Liver (tissue), 9 donors: Measurements from ENCODE around the gene SERTAD2. TPM values are rescaled to one million over a fixed set of nuclear protein-coding genes. Genes with fewer than 3 reads are reported as not detected.

Source experiments
- DNase-seq: peaks from one replicate; pipeline ENCODE4 v3.0.0-alpha.2; 2017; ENCODE audit warnings: low spot score
- H3K27ac ChIP-seq, 2 donors: one replicate each; pipeline ENCODE4 v1.7.0; 2013; ENCODE audit warnings: inconsistent platforms in 2 of 2, low read length in 2 of 2, control low read depth in 1 of 2, low read depth in 1 of 2, mild to moderate bottlenecking in 1 of 2
- H3K27me3 ChIP-seq, 4 donors: one replicate each; pipeline versions ENCODE4 v1.6.1 to v1.7.0; 2013; ENCODE audit warnings: low read length in 3 of 4, inconsistent platforms in 1 of 4, mild to moderate bottlenecking in 1 of 4, moderate library complexity in 1 of 4; ENCODE audit not compliant: control insufficient read depth in 4 of 4, insufficient read depth in 4 of 4
- H3K36me3 ChIP-seq, 4 donors: one replicate each; pipeline versions ENCODE4 v1.6.1 to v1.7.0; 2013; ENCODE audit warnings: low read length in 3 of 4, mild to moderate bottlenecking in 3 of 4, low read depth in 1 of 4, moderate library complexity in 1 of 4; ENCODE audit not compliant: control insufficient read depth in 4 of 4, insufficient read depth in 3 of 4
- H3K4me1 ChIP-seq, 4 donors: one replicate each; pipeline versions ENCODE4 v1.6.1 to v1.7.0; 2013; ENCODE audit warnings: low read length in 3 of 4, mild to moderate bottlenecking in 3 of 4, moderate library complexity in 1 of 4; ENCODE audit not compliant: control insufficient read depth in 4 of 4, insufficient read depth in 4 of 4
- H3K4me3 ChIP-seq, 3 donors: one replicate each; pipeline versions ENCODE4 v1.6.1 to v1.7.0; 2013; ENCODE audit warnings: low read length in 3 of 3, control low read depth in 1 of 3, low read depth in 1 of 3, mild to moderate bottlenecking in 1 of 3
- H3K9ac ChIP-seq, 2 donors: one replicate each; pipeline ENCODE4 v1.7.0; 2013; ENCODE audit warnings: low read length in 2 of 2, mild to moderate bottlenecking in 2 of 2, moderate library complexity in 2 of 2, control low read depth in 1 of 2, low read depth in 1 of 2
- H3K9me3 ChIP-seq, 4 donors: one replicate each; pipeline versions ENCODE4 v1.6.1 to v1.7.0; 2013; ENCODE audit warnings: low read length in 3 of 4; ENCODE audit not compliant: control insufficient read depth in 4 of 4
- ATF3 ChIP-seq: IDR thresholded peaks from 2 replicates; pipeline ENCODE4 v1.6.1; 2016; ENCODE audit warnings: antibody characterized with exemption
- CTCF ChIP-seq: fragments of 150-350 bp; IDR thresholded peaks from 2 replicates; pipeline ENCODE4 v1.5.1; 2017; ENCODE audit warnings: improper control_type of control experiment, low read depth, low read length; ENCODE audit not compliant: missing input control
- EGR1 ChIP-seq, 2 donors: IDR thresholded peaks; 2 replicates each; pipeline ENCODE4 v1.6.1; 2016 to 2018; ENCODE audit warnings: antibody characterized with exemption in 2 of 2, low read depth in 2 of 2
- FOXA1 ChIP-seq: IDR thresholded peaks from 2 replicates; pipeline ENCODE4 v1.6.1; 2016; ENCODE audit warnings: antibody characterized with exemption
- FOXA2 ChIP-seq: IDR thresholded peaks from 2 replicates; pipeline ENCODE4 v1.6.1; 2016; ENCODE audit warnings: antibody characterized with exemption
- HNF4A ChIP-seq, 2 donors: conservative IDR thresholded peaks; 2 replicates each; pipeline ENCODE4 v1.6.1; 2016; ENCODE audit warnings: antibody characterized with exemption in 2 of 2, mild to moderate bottlenecking in 2 of 2
- HNF4G ChIP-seq: IDR thresholded peaks from 2 replicates; pipeline ENCODE4 v1.6.1; 2016; ENCODE audit warnings: antibody characterized with exemption
- JUND ChIP-seq, 2 donors: IDR thresholded peaks; 2 replicates each; pipeline ENCODE4 v1.6.1; 2016; ENCODE audit warnings: antibody characterized with exemption in 2 of 2
- NR2F2 ChIP-seq: IDR thresholded peaks from 2 replicates; pipeline ENCODE4 v1.6.1; 2016; ENCODE audit warnings: antibody characterized with exemption
- RAD21 ChIP-seq, 2 donors: IDR thresholded peaks; 2 replicates each; pipeline ENCODE4 v1.6.1; 2016; ENCODE audit warnings: antibody characterized with exemption in 2 of 2, mild to moderate bottlenecking in 2 of 2
- REST ChIP-seq: IDR thresholded peaks from 2 replicates; pipeline ENCODE4 v1.6.1; 2016; ENCODE audit warnings: antibody characterized with exemption, mild to moderate bottlenecking
- RXRA ChIP-seq, 2 donors: IDR thresholded peaks; 2 replicates each; pipeline ENCODE4 v1.6.1; 2017 to 2018; ENCODE audit warnings: antibody characterized with exemption in 2 of 2, mild to moderate bottlenecking in 1 of 2
- SP1 ChIP-seq: IDR thresholded peaks from 2 replicates; pipeline ENCODE4 v1.6.1; 2018; ENCODE audit warnings: antibody characterized with exemption, mild to moderate bottlenecking
- TAF1 ChIP-seq: conservative IDR thresholded peaks from 2 replicates; pipeline ENCODE4 v1.6.1; 2016; ENCODE audit warnings: antibody characterized with exemption, mild to moderate bottlenecking
- YY1 ChIP-seq: IDR thresholded peaks from 2 replicates; pipeline ENCODE4 v1.6.1; 2016; ENCODE audit warnings: antibody characterized with exemption, mild to moderate bottlenecking
- ZBTB33 ChIP-seq: IDR thresholded peaks from 2 replicates; pipeline ENCODE4 v1.6.1; 2016; ENCODE audit warnings: antibody characterized with exemption
- WGBS: extraction: QIAGEN DNeasy Blood & Tissue Kit; methylation state at CpG from one replicate; pipeline ENCODE4 v1.1.7; 2013; 5-methylcytosine and 5-hydroxymethylcytosine counted together
- polyA plus RNA-seq, 2 donors: library from polyadenylated mRNA; stranded (reverse) in 1 of 2; unstranded in 1 of 2; fragments of 200-250 nt in 1 of 2; fragments of >200 nt in 1 of 2; fragmentation: Nextera tagmentation in 1 of 2; extraction: Ambion mirVana in 1 of 2; gene quantifications; one replicate each; pipeline versions ENCODE4 v1.2.1 to v1.2.3, GENCODE V29; 2013 to 2015
- total RNA-seq, 2 donors: library from RNA; depleted of rRNA; stranded (reverse); fragments of >200 nt; gene quantifications; one replicate each; pipeline ENCODE4 v1.2.3, GENCODE V29; 2014
- TF ChIP-seq, protein P1 (sequence below): IDR thresholded peaks from 2 replicates; pipeline ENCODE4 v1.6.1; 2016; ENCODE audit warnings: antibody characterized with exemption
- donor health status: healthy.
- donor health status: healthy.
- donor health status: healthy.
- donor health status: healthy.
- donor health status: healthy.

Gene SERTAD2
- total and polyA plus RNA-seq, 4 donors, result 5.1 to 13.3 (median 6.4) TPM

DNA sequence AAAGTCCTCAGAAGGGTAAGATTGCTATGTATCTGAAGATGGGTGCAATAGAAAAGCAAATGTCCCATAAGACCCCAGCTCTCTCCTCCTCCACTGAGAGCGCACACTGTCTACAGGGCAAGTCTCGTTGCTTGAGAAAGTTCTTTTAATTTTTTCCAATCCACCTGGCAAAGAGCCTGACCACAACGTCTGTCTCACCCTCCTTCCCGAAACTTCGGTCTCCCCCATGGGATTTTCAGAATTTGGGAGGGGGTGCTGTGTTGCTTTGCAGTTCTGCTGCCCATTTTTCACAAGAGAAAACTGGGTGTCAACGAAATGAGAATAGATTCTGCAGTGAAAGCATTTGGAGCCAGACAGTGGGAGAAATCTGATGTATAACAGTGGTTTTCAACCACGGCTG lies 40.4 kb downstream of the SERTAD2 start:
- no peak for TF ChIP-seq FOXA1
- no peak for TF ChIP-seq SP1
- TF ChIP-seq FOXA2, result no peak
- no peak for TF ChIP-seq JUND (IDR thresholded peaks at IDR 0.05)
- no peak for TF ChIP-seq RXRA (IDR thresholded peaks at IDR 0.05)
- no peak for TF ChIP-seq HNF4G
- TF ChIP-seq HNF4A (conservative IDR thresholded peaks at IDR 0.05), result no peak
- TF ChIP-seq TAF1, result no peak
- no peak for TF ChIP-seq ZBTB33
- no peak for TF ChIP-seq REST
- no peak for TF ChIP-seq ATF3
- TF ChIP-seq YY1, result no peak
- TF ChIP-seq, protein P1, sequence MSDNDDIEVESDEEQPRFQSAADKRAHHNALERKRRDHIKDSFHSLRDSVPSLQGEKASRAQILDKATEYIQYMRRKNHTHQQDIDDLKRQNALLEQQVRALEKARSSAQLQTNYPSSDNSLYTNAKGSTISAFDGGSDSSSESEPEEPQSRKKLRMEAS, result no peak
- no peak for TF ChIP-seq EGR1 (IDR thresholded peaks at IDR 0.05; ENCODE audit: low read depth in 2 of 2)
- no peak overlapping the region for H3K4me3 ChIP-seq

DNA sequence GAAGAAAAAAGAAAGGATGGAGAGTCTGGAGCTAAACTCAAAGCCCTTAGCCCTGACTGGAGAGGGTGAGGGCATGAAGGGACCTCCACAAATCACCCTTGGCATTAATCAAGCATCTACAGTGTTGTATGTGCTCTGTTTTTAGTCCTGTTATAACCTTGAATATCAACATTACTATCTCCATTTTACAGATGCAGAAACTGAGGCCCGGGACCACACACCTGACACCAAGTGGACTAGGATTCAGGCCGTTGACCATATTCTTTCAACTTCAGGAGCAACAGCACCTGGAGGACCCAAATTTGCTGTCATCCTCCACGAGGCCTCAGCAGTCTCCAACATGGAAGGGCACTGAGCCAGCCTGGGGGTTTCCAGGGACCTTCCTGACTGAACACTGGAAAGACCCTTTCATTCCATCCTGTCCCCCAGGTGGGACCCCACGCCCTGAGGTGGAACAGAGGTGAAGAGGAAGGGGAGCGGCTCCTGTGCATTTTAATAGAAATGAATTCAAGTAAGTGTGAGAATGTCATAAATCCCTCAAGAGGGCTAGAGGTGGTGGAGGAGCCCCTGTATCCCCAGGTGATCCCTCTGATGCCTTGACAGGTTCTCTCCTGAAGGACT lies 41.0 kb downstream of the SERTAD2 start:
- no peak for DNase-seq
- no peaks in the 10 kb centered on the region for H3K27me3 ChIP-seq
- no peaks in the 10 kb centered on the region for H3K9me3 ChIP-seq
- WGBS, result 87% methylated on average over 5 of the region's 5 CpGs
- H3K4me3 ChIP-seq, result no peak overlapping the region
- peaks cover 0 to 10% (median 3%) of the 10 kb centered on the region in 4 donors for H3K4me1 ChIP-seq
- H3K9ac ChIP-seq, result no peak overlapping the region
- H3K36me3 ChIP-seq, result no peaks in the 10 kb centered on the region
- H3K27ac ChIP-seq, result no peak overlapping the region
- no peak for TF ChIP-seq RAD21 (IDR thresholded peaks at IDR 0.05)
- TF ChIP-seq NR2F2, result no peak
- TF ChIP-seq ATF3, result no peak
- no peak for TF ChIP-seq JUND (IDR thresholded peaks at IDR 0.05)
- TF ChIP-seq SP1, result no peak
- no peak for TF ChIP-seq REST
- no peak for TF ChIP-seq RXRA (IDR thresholded peaks at IDR 0.05)
- no peak for TF ChIP-seq YY1
- TF ChIP-seq, protein P1, result no peak
- TF ChIP-seq HNF4A (conservative IDR thresholded peaks at IDR 0.05), result no peak
- no peak for TF ChIP-seq ZBTB33
- TF ChIP-seq CTCF, result no peak
- TF ChIP-seq TAF1, result no peak

More for the DNA sequence above, 40.4 kb downstream of the SERTAD2 start:
- H3K9ac ChIP-seq, result no peak overlapping the region
- no peaks in the 10 kb centered on the region for H3K9me3 ChIP-seq
- peaks cover 0 to 7% (median 3%) of the 10 kb centered on the region in 4 donors for H3K4me1 ChIP-seq
- no peak for DNase-seq
- no peak overlapping the region for H3K27ac ChIP-seq
- H3K27me3 ChIP-seq, result no peaks in the 10 kb centered on the region
- 88% methylated on average over 7 of the region's 7 CpGs for WGBS
- H3K36me3 ChIP-seq, result no peaks in the 10 kb centered on the region
